ENCODE results near the gene SLC22A17.
"Not testable (repeated sequence)": the region's sequence is repeated elsewhere in the genome, so short reads cannot be mapped to it uniquely, and the experiment has no call there.

SLC22A17 gene

GRCh38 chr14:23352506-23353432 lies at the start of gene SLC22A17:
SLC22A17 (minus strand) TSS chr14:23352887.
- peak; percentile 82 for DNase-seq (ENCODE audit: low spot score)

GRCh38 chr14:23401291-23401690 lies 48.6 kb upstream of the SLC22A17 start:
- DNase-seq (ENCODE audit: low spot score): no peak

GRCh38 chr14:23400496-23401149 lies 47.9 kb upstream of the SLC22A17 start:
- DNase-seq (ENCODE audit: low spot score): not testable (repeated sequence)

DNA sequence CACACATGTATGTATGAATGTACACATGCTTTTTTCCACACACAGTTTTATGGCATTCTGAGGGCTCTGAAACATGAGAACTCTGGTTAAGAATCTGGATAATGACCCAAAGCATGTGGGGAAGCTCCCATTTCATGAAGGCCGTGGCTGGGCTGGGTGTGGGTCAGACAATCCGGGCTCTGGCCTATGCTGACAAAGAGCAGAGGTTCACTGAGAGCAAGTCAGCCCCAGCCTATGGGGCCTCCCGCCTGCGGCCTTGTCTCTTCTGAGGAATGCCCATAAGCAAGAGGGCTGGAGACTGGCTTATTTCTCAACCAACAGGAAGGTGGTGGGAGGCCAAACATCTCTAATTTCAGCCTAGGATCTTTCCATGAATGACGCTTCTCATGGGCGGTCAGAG lies 46.9 kb upstream of the SLC22A17 start:
- DNase-seq (ENCODE audit: low spot score): no peak

DNA sequence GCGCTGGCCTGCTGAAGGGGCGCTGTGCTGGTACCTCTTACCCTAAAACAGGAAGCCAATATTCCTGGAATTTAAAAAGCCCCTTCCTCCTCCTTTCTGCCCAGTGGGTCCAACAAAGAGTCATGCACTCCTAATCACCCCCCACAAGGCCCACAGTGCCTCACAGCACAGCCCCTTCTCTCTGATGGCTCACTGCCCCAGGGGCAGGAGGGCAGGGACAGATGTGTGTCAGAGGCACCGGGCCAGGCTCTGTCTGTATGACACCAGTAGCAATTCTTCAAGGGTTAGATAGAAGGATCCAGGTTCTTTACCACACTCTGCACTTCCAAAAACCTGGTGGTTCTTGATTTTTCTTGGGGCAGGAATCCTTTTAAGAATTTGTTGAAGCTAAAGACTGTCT lies 46.4 kb upstream of the SLC22A17 start:
- no peak for DNase-seq (ENCODE audit: low spot score)

- no peak for DNase-seq (ENCODE audit: low spot score)
Observed at GRCh38 chr14:23398348-23398747, 45.7 kb upstream of the SLC22A17 start.

DNA sequence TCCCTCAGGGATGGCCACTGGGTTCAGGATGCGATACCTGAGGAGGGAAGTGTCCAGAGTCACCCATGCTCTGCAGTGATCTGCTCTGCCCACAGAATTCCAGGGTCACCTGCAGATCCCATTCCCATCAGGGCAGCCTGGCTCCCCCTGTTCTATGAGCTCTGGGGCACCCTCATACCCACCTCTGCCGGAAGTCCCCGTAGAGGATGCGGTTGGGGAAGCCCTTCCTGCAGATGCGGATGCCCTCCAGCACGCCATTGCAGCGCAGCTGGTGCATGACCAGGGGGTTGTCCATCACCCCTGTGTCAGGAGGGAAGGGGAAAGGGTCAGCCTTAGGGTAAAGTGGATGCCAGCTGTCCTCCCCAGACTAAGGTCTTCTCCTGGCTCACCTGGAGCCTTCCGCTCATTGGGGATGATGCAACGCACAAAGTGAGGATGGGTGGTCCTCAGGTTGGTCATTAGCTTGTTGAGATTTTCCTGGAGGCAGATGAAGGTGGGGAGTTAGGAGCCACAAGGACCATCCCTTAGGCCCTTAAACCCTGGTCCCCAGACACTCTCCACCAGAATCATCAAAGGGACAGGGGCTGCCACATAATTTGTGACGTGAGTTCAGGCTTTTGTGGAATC lies 44.2 kb upstream of the SLC22A17 start:
- DNase-seq (ENCODE audit: low spot score): no peak

GRCh38 chr14:23396126-23396525 lies 43.4 kb upstream of the SLC22A17 start:
- no peak for DNase-seq (ENCODE audit: low spot score)

GRCh38 chr14:23392613-23393012 lies 39.9 kb upstream of the SLC22A17 start:
- no peak for DNase-seq (ENCODE audit: low spot score)

DNA sequence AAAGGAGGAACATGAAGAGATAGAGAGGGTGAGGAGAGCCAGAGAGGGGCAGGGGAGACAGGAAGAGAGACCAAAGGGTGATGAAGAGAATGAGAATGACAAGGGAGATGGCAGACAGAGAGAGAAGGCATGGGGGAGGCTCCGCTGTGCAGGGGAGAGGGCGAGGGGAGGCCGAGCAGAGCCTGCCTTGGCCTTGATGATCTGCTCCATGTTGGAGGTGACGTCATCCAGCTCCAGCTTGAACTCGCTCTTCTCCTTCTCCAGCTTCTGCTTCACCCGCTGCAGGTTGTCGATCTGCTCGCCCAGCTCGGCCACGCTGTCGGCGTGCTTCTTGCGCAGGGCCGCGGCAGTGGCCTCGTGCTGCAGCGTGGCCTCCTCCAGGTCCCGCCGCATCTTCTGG lies 37.2 kb upstream of the SLC22A17 start:
- not testable (repeated sequence) for DNase-seq (ENCODE audit: low spot score)

GRCh38 chr14:23389396-23389795 lies 36.7 kb upstream of the SLC22A17 start:
- DNase-seq (ENCODE audit: low spot score): no peak

- no peak for DNase-seq (ENCODE audit: low spot score)
Observed at GRCh38 chr14:23388996-23389395, 36.3 kb upstream of the SLC22A17 start.

DNA sequence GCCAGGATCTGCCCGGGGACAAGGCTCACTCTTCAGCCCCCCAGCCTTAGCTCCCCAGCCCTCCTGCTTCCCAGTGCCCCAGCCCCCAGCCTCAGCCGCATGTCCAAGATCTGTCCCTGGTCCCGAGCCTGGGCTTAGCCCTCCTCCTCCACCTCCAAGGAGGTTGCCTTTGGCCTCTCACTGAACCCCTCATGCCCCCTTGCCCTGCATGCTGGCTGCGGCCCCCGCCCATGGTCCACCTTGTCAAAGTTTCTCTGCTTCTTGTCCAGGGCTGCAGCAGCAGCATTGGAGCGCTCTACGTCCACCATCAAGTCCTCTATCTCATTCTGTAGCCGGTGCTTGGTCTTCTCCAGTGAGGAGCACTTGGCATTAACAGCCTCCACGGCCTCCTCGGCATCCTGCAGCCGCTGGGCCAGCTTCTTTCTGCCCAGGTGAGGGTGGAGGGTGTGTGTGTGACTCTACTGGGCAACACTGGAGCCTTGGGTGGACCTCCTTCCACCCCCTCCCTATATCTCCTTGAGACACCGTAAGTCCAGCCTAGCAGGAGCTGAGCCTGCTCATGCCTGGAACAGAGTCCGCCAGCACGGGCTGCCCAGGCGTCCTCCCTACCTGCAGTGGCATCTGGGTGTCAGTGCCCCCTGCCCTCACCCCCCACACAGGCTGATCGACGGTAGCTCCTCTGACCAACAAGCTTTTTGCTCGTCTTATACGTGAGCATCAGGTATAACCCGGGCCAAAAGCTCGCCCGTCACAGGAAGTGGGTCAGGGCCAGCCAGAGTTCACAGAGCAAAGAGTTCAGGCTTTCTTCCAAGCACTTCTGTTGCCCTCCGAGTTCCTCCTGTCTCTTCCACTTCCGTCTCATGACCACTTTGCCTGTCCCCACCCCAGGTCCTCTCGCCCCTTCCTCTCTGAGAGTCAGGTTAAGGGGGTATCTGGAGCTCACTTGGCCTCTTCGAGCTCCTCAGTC lies 35.5 kb upstream of the SLC22A17 start:
- no peak for DNase-seq (ENCODE audit: low spot score)

GRCh38 chr14:23386999-23387398 lies 34.3 kb upstream of the SLC22A17 start:
- no peak for DNase-seq (ENCODE audit: low spot score)

GRCh38 chr14:23386266-23386657 lies 33.6 kb upstream of the SLC22A17 start:
- not testable (repeated sequence) for DNase-seq (ENCODE audit: low spot score)

GRCh38 chr14:23385642-23386265 lies 33.1 kb upstream of the SLC22A17 start:
- DNase-seq (ENCODE audit: low spot score): no peak

DNA sequence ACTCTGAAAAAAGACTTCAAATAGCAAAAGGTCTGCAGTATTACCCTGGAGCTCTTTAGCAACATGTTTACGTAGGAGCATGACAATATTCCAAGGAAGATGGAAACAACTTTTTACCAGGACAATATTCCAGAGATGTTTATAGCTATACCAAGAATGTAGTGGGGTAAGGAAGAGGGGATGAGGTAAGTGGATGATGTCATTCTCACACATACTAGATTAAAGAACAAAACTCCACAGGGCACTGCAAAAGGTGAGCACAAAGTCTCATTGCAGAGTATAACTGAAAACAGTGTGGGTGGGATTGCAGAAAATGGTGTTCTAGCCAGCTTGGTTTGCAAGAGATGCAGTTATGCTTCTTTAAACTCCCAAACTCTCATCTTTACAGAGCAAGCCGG lies 32.6 kb upstream of the SLC22A17 start:
- no peak for DNase-seq (ENCODE audit: low spot score)

DNA sequence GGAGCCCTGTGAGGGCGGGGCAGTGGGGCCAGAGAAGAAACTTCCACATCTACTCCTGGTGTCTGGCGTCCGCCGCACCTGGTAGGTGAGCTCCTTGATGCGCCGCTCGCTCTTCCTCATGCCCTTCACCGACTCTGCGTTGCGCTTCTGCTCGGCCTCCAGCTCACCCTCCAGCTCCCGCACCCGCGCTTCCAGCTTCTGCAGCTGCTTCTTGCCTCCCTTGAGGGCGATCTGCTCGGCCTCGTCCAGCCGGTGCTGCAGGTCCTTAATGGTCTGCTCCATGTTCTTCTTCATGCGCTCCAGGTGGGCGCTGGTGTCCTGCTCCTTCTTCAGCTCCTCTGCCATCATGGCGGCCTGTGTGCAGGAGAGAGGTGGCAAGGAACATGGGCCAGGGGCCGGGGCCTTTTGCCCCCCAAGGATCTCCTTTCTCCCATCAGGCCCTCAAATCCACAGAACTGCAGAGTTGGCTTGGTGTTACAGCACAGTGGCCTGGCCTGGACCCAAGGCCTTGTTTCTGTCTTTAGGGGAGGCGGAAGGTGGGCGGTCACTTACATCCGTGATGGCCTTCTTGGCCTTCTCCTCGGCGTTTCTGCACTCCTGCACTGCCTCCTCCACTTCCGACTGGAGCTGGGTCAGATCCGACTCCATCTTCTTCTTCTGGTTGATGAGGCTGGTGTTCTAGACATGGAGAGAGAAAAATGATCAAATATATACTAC lies 31.8 kb upstream of the SLC22A17 start:
- no peak for DNase-seq (ENCODE audit: low spot score)

- no peak for DNase-seq (ENCODE audit: low spot score)
Observed at GRCh38 chr14:23382731-23383440, 30.2 kb upstream of the SLC22A17 start.

- no peak for DNase-seq (ENCODE audit: low spot score)
Observed at GRCh38 chr14:23382276-23382675, 29.6 kb upstream of the SLC22A17 start.

Data from D341Med (cell line).